Ectodermal cell (in vitro differentiated cells): ENCODE results near the gene BRICD5.

ENCODE experiments used
- H3K27ac ChIP-seq: 2 replicates; pipeline ENCODE4 v1.7.0; 2013; ENCODE audit warnings: mild to moderate bottlenecking, low read depth, low read length; ENCODE audit not compliant: insufficient read depth, poor library complexity, severe bottlenecking
- H3K27me3 ChIP-seq: 2 replicates; pipeline ENCODE4 v1.7.0; 2013; ENCODE audit warnings: mild to moderate bottlenecking, low read length; ENCODE audit not compliant: insufficient read depth, control insufficient read depth, poor library complexity, severe bottlenecking
- H3K36me3 ChIP-seq: one replicate; pipeline ENCODE4 v1.7.0; 2013; ENCODE audit warnings: low read length; ENCODE audit not compliant: control insufficient read depth, insufficient read depth
- H3K4me1 ChIP-seq: one replicate; pipeline ENCODE4 v1.7.0; 2013; ENCODE audit warnings: low read length; ENCODE audit not compliant: control insufficient read depth, insufficient read depth
- H3K4me3 ChIP-seq: 2 replicates; pipeline ENCODE4 v1.7.0; 2013; ENCODE audit warnings: low read depth, low read length, control low read depth; ENCODE audit not compliant: insufficient read depth
- H3K9me3 ChIP-seq: 2 replicates; pipeline ENCODE4 v1.7.0; 2013; ENCODE audit warnings: mild to moderate bottlenecking, low read length, moderate library complexity; ENCODE audit not compliant: control insufficient read depth
- WGBS, 2 experiments: methylation state at CpG; one replicate each; pipeline ENCODE4 v1.1.7; 2013; ENCODE audit warnings: missing lambda C conversion rate in 2 of 2; 5-methylcytosine and 5-hydroxymethylcytosine counted together

BRICD5 gene

GRCh38 chr16:2199621-2200139 lies 11.0 kb downstream of the BRICD5 start:
- Histone ChIP-seq H3K36me3 (no peaks in the 10 kb centered on the region), H3K4me3 (no peak overlapping the region), H3K4me1 (peaks cover 10% of the 10 kb centered on the region), H3K9me3 (no peaks in the 10 kb centered on the region), H3K27me3 (peaks cover 62% of the 10 kb centered on the region), H3K27ac (no peak overlapping the region)
- 72 to 76% methylated on average over 14 of the region's 14 CpGs for WGBS, 2 experiments

- WGBS, 2 experiments: 79 to 81% methylated on average over 5 of the region's 5 CpGs
- Histone ChIP-seq H3K36me3 (no peaks in the 10 kb centered on the region), H3K27me3 (peaks cover 65% of the 10 kb centered on the region), H3K27ac (no peak overlapping the region), H3K4me1 (peaks cover 10% of the 10 kb centered on the region), H3K4me3 (no peak overlapping the region), H3K9me3 (no peaks in the 10 kb centered on the region)
Observed at GRCh38 chr16:2199095-2199494, 11.6 kb downstream of the BRICD5 start.

- Histone ChIP-seq H3K4me1 (peaks cover 10% of the 10 kb centered on the region), H3K9me3 (no peaks in the 10 kb centered on the region), H3K27ac (no peak overlapping the region), H3K27me3 (peaks cover 65% of the 10 kb centered on the region), H3K4me3 (no peak overlapping the region), H3K36me3 (no peaks in the 10 kb centered on the region)
- 80 to 83% methylated on average over 4 of the region's 4 CpGs for WGBS, 2 experiments
Observed at GRCh38 chr16:2198283-2198682, 12.4 kb downstream of the BRICD5 start.

GRCh38 chr16:2197765-2198164 lies 12.9 kb downstream of the BRICD5 start:
- H3K9me3 ChIP-seq: no peaks in the 10 kb centered on the region
- WGBS, 2 experiments: 82 to 83% methylated on average over 6 of the region's 6 CpGs
- no peaks in the 10 kb centered on the region for H3K36me3 ChIP-seq
- H3K27me3 ChIP-seq: peaks cover 65% of the 10 kb centered on the region
- no peak overlapping the region for H3K4me3 ChIP-seq
- no peak overlapping the region for H3K27ac ChIP-seq
- H3K4me1 ChIP-seq: peaks cover 10% of the 10 kb centered on the region

GRCh38 chr16:2196981-2197511 lies 13.6 kb downstream of the BRICD5 start:
- no peaks in the 10 kb centered on the region for H3K36me3 ChIP-seq
- H3K27me3 ChIP-seq: peaks cover 61% of the 10 kb centered on the region
- no peak overlapping the region for H3K27ac ChIP-seq
- peaks cover 10% of the 10 kb centered on the region for H3K4me1 ChIP-seq
- 26 to 27% methylated on average over 32 of the region's 32 CpGs for WGBS, 2 experiments
- no peaks in the 10 kb centered on the region for H3K9me3 ChIP-seq
- H3K4me3 ChIP-seq: peak overlapping the region; percentile 34

- Histone ChIP-seq H3K4me3 (peak within 1 kb of the TSS; percentile 52), H3K9me3 (no peaks in the 10 kb centered on the region), H3K27me3 (peaks cover 60% of the 10 kb centered on the region), H3K36me3 (no peaks in the 10 kb centered on the region), H3K4me1 (peaks cover 10% of the 10 kb centered on the region), H3K27ac (no peak within 1 kb of the TSS)
- 0 to 1% methylated on average over 129 of the region's 129 CpGs for WGBS, 2 experiments
Observed at GRCh38 chr16:2196162-2196980, 14.3 kb downstream of the BRICD5 start, which contains the start of gene CASKIN1. Gene CASKIN1 (minus strand): TSS chr16:2196605. CDS start chr16:2196432, 173 bp downstream.

- Histone ChIP-seq H3K9me3 (no peaks in the 10 kb centered on the region), H3K4me1 (peaks cover 10% of the 10 kb centered on the region), H3K27me3 (peaks cover 58% of the 10 kb centered on the region), H3K36me3 (no peaks in the 10 kb centered on the region), H3K27ac (no peak overlapping the region), H3K4me3 (peak overlapping the region; percentile 52)
- 3% methylated on average over 49 of the region's 49 CpGs for WGBS, 2 experiments
Observed at GRCh38 chr16:2195322-2196161, 15.1 kb downstream of the BRICD5 start.

- Histone ChIP-seq H3K4me3 (no peak overlapping the region), H3K27ac (no peak overlapping the region), H3K4me1 (peaks cover 10% of the 10 kb centered on the region), H3K36me3 (no peaks in the 10 kb centered on the region), H3K9me3 (no peaks in the 10 kb centered on the region), H3K27me3 (peaks cover 52% of the 10 kb centered on the region)
- 16 to 20% methylated on average over 10 of the region's 10 CpGs for WGBS, 2 experiments
Observed at GRCh38 chr16:2194852-2195321, 15.8 kb downstream of the BRICD5 start.

- no peaks in the 10 kb centered on the region for H3K36me3 ChIP-seq
- 81% methylated on average over 16 of the region's 16 CpGs for WGBS, 2 experiments
- no peak overlapping the region for H3K4me3 ChIP-seq
- peaks cover 46% of the 10 kb centered on the region for H3K27me3 ChIP-seq
- H3K9me3 ChIP-seq: no peaks in the 10 kb centered on the region
- peaks cover 10% of the 10 kb centered on the region for H3K4me1 ChIP-seq
- no peak overlapping the region for H3K27ac ChIP-seq
Observed at GRCh38 chr16:2194166-2194834, 16.4 kb downstream of the BRICD5 start.
